Measurements from ENCODE around the gene PIK3C2A. TPM values are rescaled to one million over a fixed set of nuclear protein-coding genes. Genes with fewer than 3 reads are reported as not detected.

Gene PIK3C2A
- total and polyA plus RNA-seq, 2 of the 13 experiments (the other 11 are each of a cell fraction or from before 2014, with no cell fraction given): 27.5 to 49.9 TPM

GRCh38 chr11:17164361-17165246 is 43.2 kb downstream of the PIK3C2A start (continued):
- TF ChIP-seq NFAT5 (CRISPR knock-in tag; IDR thresholded peaks at IDR 0.05) (no peak), NR1H2 (CRISPR knock-in tag; IDR thresholded peaks at IDR 0.05; ENCODE audit: borderline replicate concordance, low read depth) (no peak), MIXL1 (CRISPR knock-in tag; IDR thresholded peaks at IDR 0.05) (no peak), SPEN (CRISPR knock-in tag; IDR thresholded peaks at IDR 0.05; ENCODE audit: low read depth) (no peak), EHMT2 (IDR thresholded peaks at IDR 0.05; ENCODE audit: borderline replicate concordance, low read depth, low read length) (no peak), THRA (CRISPR knock-in tag; IDR thresholded peaks at IDR 0.05; ENCODE audit: borderline replicate concordance) (peak; percentile 90; the same call in 1 of the 2 replicates), BORCS8-MEF2B (CRISPR knock-in tag; IDR thresholded peaks at IDR 0.05) (no peak), RXRA (CRISPR knock-in tag; IDR thresholded peaks at IDR 0.05) (peak; percentile 46; the same call in 1 of the 2 replicates), KMT2A (CRISPR knock-in tag; IDR thresholded peaks at IDR 0.05) (no peak), DNMT3B (CRISPR knock-in tag; conservative IDR thresholded peaks at IDR 0.05) (no peak), ZNF768 (CRISPR knock-in tag; IDR thresholded peaks at IDR 0.05) (no peak), ZNF225 (CRISPR knock-in tag; IDR thresholded peaks at IDR 0.05) (no peak), NCOA2 (CRISPR knock-in tag; IDR thresholded peaks at IDR 0.05) (peak; percentile 33; the same call in 1 of the 2 replicates), FOXA3 (CRISPR knock-in tag; IDR thresholded peaks at IDR 0.05) (peak; percentile 46; the same call in 1 of the 2 replicates), ZNF75D (CRISPR knock-in tag; IDR thresholded peaks at IDR 0.05; ENCODE audit: borderline replicate concordance) (no peak), CBFB (CRISPR knock-in tag; IDR thresholded peaks at IDR 0.05) (no peak)
- TF ChIP-seq, protein P1, sequence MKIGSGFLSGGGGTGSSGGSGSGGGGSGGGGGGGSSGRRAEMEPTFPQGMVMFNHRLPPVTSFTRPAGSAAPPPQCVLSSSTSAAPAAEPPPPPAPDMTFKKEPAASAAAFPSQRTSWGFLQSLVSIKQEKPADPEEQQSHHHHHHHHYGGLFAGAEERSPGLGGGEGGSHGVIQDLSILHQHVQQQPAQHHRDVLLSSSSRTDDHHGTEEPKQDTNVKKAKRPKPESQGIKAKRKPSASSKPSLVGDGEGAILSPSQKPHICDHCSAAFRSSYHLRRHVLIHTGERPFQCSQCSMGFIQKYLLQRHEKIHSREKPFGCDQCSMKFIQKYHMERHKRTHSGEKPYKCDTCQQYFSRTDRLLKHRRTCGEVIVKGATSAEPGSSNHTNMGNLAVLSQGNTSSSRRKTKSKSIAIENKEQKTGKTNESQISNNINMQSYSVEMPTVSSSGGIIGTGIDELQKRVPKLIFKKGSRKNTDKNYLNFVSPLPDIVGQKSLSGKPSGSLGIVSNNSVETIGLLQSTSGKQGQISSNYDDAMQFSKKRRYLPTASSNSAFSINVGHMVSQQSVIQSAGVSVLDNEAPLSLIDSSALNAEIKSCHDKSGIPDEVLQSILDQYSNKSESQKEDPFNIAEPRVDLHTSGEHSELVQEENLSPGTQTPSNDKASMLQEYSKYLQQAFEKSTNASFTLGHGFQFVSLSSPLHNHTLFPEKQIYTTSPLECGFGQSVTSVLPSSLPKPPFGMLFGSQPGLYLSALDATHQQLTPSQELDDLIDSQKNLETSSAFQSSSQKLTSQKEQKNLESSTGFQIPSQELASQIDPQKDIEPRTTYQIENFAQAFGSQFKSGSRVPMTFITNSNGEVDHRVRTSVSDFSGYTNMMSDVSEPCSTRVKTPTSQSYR (CRISPR knock-in tag; IDR thresholded peaks at IDR 0.05; ENCODE audit: borderline replicate concordance): no peak
- TF ChIP-seq, protein P2, sequence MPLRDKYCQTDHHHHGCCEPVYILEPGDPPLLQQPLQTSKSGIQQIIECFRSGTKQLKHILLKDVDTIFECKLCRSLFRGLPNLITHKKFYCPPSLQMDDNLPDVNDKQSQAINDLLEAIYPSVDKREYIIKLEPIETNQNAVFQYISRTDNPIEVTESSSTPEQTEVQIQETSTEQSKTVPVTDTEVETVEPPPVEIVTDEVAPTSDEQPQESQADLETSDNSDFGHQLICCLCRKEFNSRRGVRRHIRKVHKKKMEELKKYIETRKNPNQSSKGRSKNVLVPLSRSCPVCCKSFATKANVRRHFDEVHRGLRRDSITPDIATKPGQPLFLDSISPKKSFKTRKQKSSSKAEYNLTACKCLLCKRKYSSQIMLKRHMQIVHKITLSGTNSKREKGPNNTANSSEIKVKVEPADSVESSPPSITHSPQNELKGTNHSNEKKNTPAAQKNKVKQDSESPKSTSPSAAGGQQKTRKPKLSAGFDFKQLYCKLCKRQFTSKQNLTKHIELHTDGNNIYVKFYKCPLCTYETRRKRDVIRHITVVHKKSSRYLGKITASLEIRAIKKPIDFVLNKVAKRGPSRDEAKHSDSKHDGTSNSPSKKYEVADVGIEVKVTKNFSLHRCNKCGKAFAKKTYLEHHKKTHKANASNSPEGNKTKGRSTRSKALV (CRISPR knock-in tag; IDR thresholded peaks at IDR 0.05): no peak

Measured in HepG2 (cell line).